ENCODE results near the gene JAKMIP2. TPM values are rescaled to one million over a fixed set of nuclear protein-coding genes. Genes with fewer than 3 reads are reported as not detected.
"Not testable (repeated sequence)": the region's sequence is repeated elsewhere in the genome, so short reads cannot be mapped to it uniquely, and the experiment has no call there.

The JAKMIP2 gene
- polyA plus RNA-seq, 3 donors: 0.23 to 0.90 (median 0.36) TPM

- H3K27ac ChIP-seq (ENCODE audit: low read depth, low read length): no peak overlapping the region
- WGBS, 3 donors: 74 to 80% (median 79%) methylated on average over 8 of the region's 8 CpGs
These were observed 224.4 kb downstream of the JAKMIP2 start for GRCh38 chr5:147557876-147558745.

GRCh38 chr5:147555176-147555575 is 227.4 kb downstream of the JAKMIP2 start:
- 70 to 86% (median 77%) methylated on average over 7 of the region's 7 CpGs for WGBS, 3 donors
- H3K27ac ChIP-seq (ENCODE audit: low read depth, low read length): no peak overlapping the region

- H3K27ac ChIP-seq (ENCODE audit: low read depth, low read length): no peak overlapping the region
- 33 to 36% (median 35%) methylated on average over 7 of the region's 7 CpGs for WGBS, 3 donors
These were observed 228.2 kb downstream of the JAKMIP2 start for GRCh38 chr5:147554261-147554817.

- H3K27ac ChIP-seq (ENCODE audit: low read depth, low read length): not testable (repeated sequence)
- 42 to 65% (median 64%) methylated on average over 5 of the region's 5 CpGs for WGBS, 3 donors
These were observed 228.7 kb downstream of the JAKMIP2 start for GRCh38 chr5:147553817-147554216.

- H3K27ac ChIP-seq (ENCODE audit: low read depth, low read length): no peak overlapping the region
- WGBS, 3 donors: 78 to 89% (median 87%) methylated on average over 4 of the region's 4 CpGs
These were observed 229.6 kb downstream of the JAKMIP2 start for GRCh38 chr5:147552897-147553296.

GRCh38 chr5:147551677-147552076 is 230.9 kb downstream of the JAKMIP2 start:
- WGBS, 3 donors: 72 to 78% (median 73%) methylated on average over 1 of the region's 1 CpG
- no peak overlapping the region for H3K27ac ChIP-seq (ENCODE audit: low read depth, low read length)

GRCh38 chr5:147547730-147548129 is 234.8 kb downstream of the JAKMIP2 start:
- 45 to 75% (median 51%) methylated on average over 3 of the region's 3 CpGs for WGBS, 3 donors
- no peak overlapping the region for H3K27ac ChIP-seq (ENCODE audit: low read depth, low read length)

- 43 to 66% (median 53%) methylated on average over 5 of the region's 5 CpGs for WGBS, 3 donors
These were observed 238.0 kb downstream of the JAKMIP2 start for GRCh38 chr5:147544556-147544955.

GRCh38 chr5:147539053-147539452 is 243.5 kb downstream of the JAKMIP2 start:
- 60 to 70% (median 68%) methylated on average over 1 of the region's 1 CpG for WGBS, 3 donors
- H3K27ac ChIP-seq (ENCODE audit: low read depth, low read length): no peak overlapping the region

More at GRCh38 chr5:147544556-147544955, 238.0 kb downstream of the JAKMIP2 start:
- no peak overlapping the region for H3K27ac ChIP-seq (ENCODE audit: low read depth, low read length)

GRCh38 chr5:147538236-147538635 is 244.3 kb downstream of the JAKMIP2 start:
- WGBS, 3 donors: 88 to 100% (median 92%) methylated on average over 1 of the region's 1 CpG
- no peak overlapping the region for H3K27ac ChIP-seq (ENCODE audit: low read depth, low read length)

Other genes with a start within 250 kb of the JAKMIP2 start
- over 10,000 TPM in 1 of 3 donors, 100 to 1,000 TPM in 1, 10 to 100 TPM in 1; 21.3 to 20,988 (median 136) TPM for gene SPINK1, start 48.9 kb upstream of the JAKMIP2 start, polyA plus RNA-seq
- gene SCGB3A2, start 96.0 kb upstream of the JAKMIP2 start, polyA plus RNA-seq: not detected
- under 1 TPM in 1 of 3 donors, not detected in 2; 0.24 TPM for gene C5orf46, start 123.8 kb upstream of the JAKMIP2 start, polyA plus RNA-seq

Measured in adipose tissue (tissue), 3 donors.